Lung (tissue), 12 donors: Measurements from ENCODE around the gene OPCML. TPM values are rescaled to one million over a fixed set of nuclear protein-coding genes. Genes with fewer than 3 reads are reported as not detected.

Experiments used
- ATAC-seq: fragments of 200-7000 bp; cut with Tn5 transposase; one replicate; pipeline ENCODE4 v1.9.1; 2020; ENCODE audit warnings: moderate number of reproducible peaks; ENCODE audit not compliant: insufficient read depth, low FRiP score
- DNase-seq, 3 donors: peaks; one replicate each; pipeline ENCODE4 v3.0.0-alpha.2; 2013 to 2017
- H3K27ac ChIP-seq, 2 donors: one replicate each; pipeline ENCODE4 v1.5.1; 2013; ENCODE audit warnings: mild to moderate bottlenecking in 2 of 2, moderate library complexity in 2 of 2, control low read depth in 1 of 2, inconsistent platforms in 1 of 2, low read depth in 1 of 2, low read length in 1 of 2
- H3K27me3 ChIP-seq, 3 donors: one replicate each; pipeline ENCODE4 v1.5.1; 2013; ENCODE audit warnings: low read length in 2 of 3; ENCODE audit not compliant: control insufficient read depth in 3 of 3, insufficient read depth in 3 of 3
- H3K36me3 ChIP-seq, 4 donors: one replicate each; pipeline ENCODE4 v1.5.1; 2013; ENCODE audit warnings: low read length in 4 of 4, mild to moderate bottlenecking in 1 of 4, moderate library complexity in 1 of 4; ENCODE audit not compliant: control insufficient read depth in 4 of 4, insufficient read depth in 4 of 4
- H3K4me1 ChIP-seq, 5 donors: one replicate each; pipeline ENCODE4 v1.5.1; 2013; ENCODE audit warnings: low read length in 5 of 5, mild to moderate bottlenecking in 2 of 5, moderate library complexity in 1 of 5; ENCODE audit not compliant: control insufficient read depth in 5 of 5, insufficient read depth in 5 of 5
- H3K4me3 ChIP-seq: one replicate; pipeline ENCODE4 v1.5.1; 2013; ENCODE audit warnings: mild to moderate bottlenecking, control low read depth, moderate library complexity
- H3K9ac ChIP-seq, 2 donors: one replicate each; pipeline ENCODE4 v1.5.1; 2013; ENCODE audit warnings: low read length in 2 of 2, control low read depth in 1 of 2; ENCODE audit not compliant: insufficient read depth in 1 of 2
- H3K9me3 ChIP-seq, 4 donors: one replicate each; pipeline ENCODE4 v1.5.1; 2013; ENCODE audit warnings: low read length in 3 of 4, mild to moderate bottlenecking in 1 of 4, moderate library complexity in 1 of 4; ENCODE audit not compliant: control insufficient read depth in 4 of 4, insufficient read depth in 3 of 4
- CTCF ChIP-seq: IDR thresholded peaks from 2 replicates; pipeline ENCODE4 v1.5.1; 2012; ENCODE audit warnings: mild to moderate bottlenecking; ENCODE audit errors: control extremely low read depth, extremely low read depth
- WGBS, 2 donors: extraction: QIAGEN DNeasy Blood & Tissue Kit; methylation state at CpG; one replicate each; pipeline ENCODE4 v1.1.7; 2013; 5-methylcytosine and 5-hydroxymethylcytosine counted together
- polyA plus RNA-seq, 2 donors: library from polyadenylated mRNA; stranded (reverse); fragments of 200-250 nt; gene quantifications; one replicate each; pipeline ENCODE4 v1.2.1, GENCODE V29; 2013
- total RNA-seq, 2 donors: library from RNA; depleted of rRNA in 1 of 2; stranded (reverse); fragments of >200 nt in 1 of 2; gene quantifications; one replicate each; pipeline ENCODE4 v1.2.1, GENCODE V29; 2014 to 2021
- donor health status: control.
- donor health status: control.
- donor health status: Bipolar disorder and iron deficiency.
- donor health status: healthy.
- donor health status: DM: yes; HTN: yes; CAD: no.

The OPCML gene
- total and polyA plus RNA-seq, 4 donors = 0.49 to 0.74 TPM; not detected in 2

- no peaks in the 10 kb centered on the region for H3K36me3 ChIP-seq
Observed at GRCh38 chr11:133086518-133086917, 445.8 kb downstream of the OPCML start.

GRCh38 chr11:133082841-133083488, 449.3 kb downstream of the OPCML start:
- DNase-seq (peak; percentile 55 to 76 (median 72)), ATAC-seq (peak; percentile 95)
- Histone ChIP-seq H3K4me3 (no peak overlapping the region), H3K27me3 (peaks cover 0 to 69% (median 46%) of the 10 kb centered on the region in 3 donors), H3K9me3 (no peaks in the 10 kb centered on the region), H3K27ac (no peak overlapping the region), H3K36me3 (no peaks in the 10 kb centered on the region), H3K4me1 (peaks cover 0 to 5% (median 0%) of the 10 kb centered on the region in 5 donors), H3K9ac (no peak overlapping the region)
- 1 to 2% methylated on average over 34 to 71 of the region's 71 CpGs for WGBS, 2 donors
- peak; percentile 66 for TF ChIP-seq CTCF

More at GRCh38 chr11:133086518-133086917, 445.8 kb downstream of the OPCML start:
- 66 to 78% methylated on average over 5 of the region's 5 CpGs for WGBS, 2 donors
- ATAC-seq (no peak), DNase-seq (no peak)
- Histone ChIP-seq H3K4me3 (no peak overlapping the region), H3K4me1 (peaks cover 0 to 5% (median 0%) of the 10 kb centered on the region in 5 donors), H3K9me3 (peaks cover 0 to 5% (median 0%) of the 10 kb centered on the region in 4 donors), H3K27me3 (peaks cover 0 to 37% (median 33%) of the 10 kb centered on the region in 3 donors), H3K9ac (no peak overlapping the region), H3K27ac (no peak overlapping the region)
- TF ChIP-seq CTCF = no peak

- Histone ChIP-seq H3K27ac (no peak overlapping the region), H3K4me1 (peaks cover 0 to 5% (median 0%) of the 10 kb centered on the region in 5 donors), H3K36me3 (no peaks in the 10 kb centered on the region), H3K9ac (no peak overlapping the region), H3K27me3 (peaks cover 0 to 69% (median 43%) of the 10 kb centered on the region in 3 donors), H3K4me3 (no peak overlapping the region), H3K9me3 (no peaks in the 10 kb centered on the region)
- no peak for TF ChIP-seq CTCF
- peak in 1 of 3 donors; percentile 58 for DNase-seq
- 12 to 16% methylated on average over 21 to 23 of the region's 23 CpGs for WGBS, 2 donors
- ATAC-seq = no peak
Observed at GRCh38 chr11:133082453-133082781, 449.9 kb downstream of the OPCML start.
